Germinal center (tissue), 1 donor: ENCODE measurements around the gene COL12A1.

Experiments
- DNase-seq: peaks from one replicate; pipeline ENCODE4 v3.0.0; 2012; ENCODE audit warnings: mixed read lengths, low spot score

COL12A1 gene

GRCh38 chr6:75176076-75176582, 29.7 kb downstream of the COL12A1 start:
- DNase-seq: no peak

- DNase-seq: no peak
Measured at GRCh38 chr6:75171986-75172385, 33.9 kb downstream of the COL12A1 start.

GRCh38 chr6:75171567-75171966, 34.3 kb downstream of the COL12A1 start:
- DNase-seq: no peak

GRCh38 chr6:75170691-75171560, 34.9 kb downstream of the COL12A1 start:
- DNase-seq: no peak

GRCh38 chr6:75169689-75170586, 35.9 kb downstream of the COL12A1 start:
- DNase-seq: no peak

- no peak for DNase-seq
Measured at GRCh38 chr6:75167851-75168250, 38.0 kb downstream of the COL12A1 start.

- DNase-seq: no peak
Measured at GRCh38 chr6:75167325-75167724, 38.5 kb downstream of the COL12A1 start.

- DNase-seq: no peak
Measured at GRCh38 chr6:75166773-75167172, 39.1 kb downstream of the COL12A1 start.

- DNase-seq: no peak
Measured at GRCh38 chr6:75166236-75166635, 39.6 kb downstream of the COL12A1 start.

- DNase-seq: no peak
Measured at GRCh38 chr6:75158176-75158575, 47.7 kb downstream of the COL12A1 start.

GRCh38 chr6:75157336-75157735, 48.5 kb downstream of the COL12A1 start:
- DNase-seq: no peak

- DNase-seq: no peak
Measured at GRCh38 chr6:75156186-75156878, 49.5 kb downstream of the COL12A1 start.

- DNase-seq: no peak
Measured at GRCh38 chr6:75155631-75156030, 50.2 kb downstream of the COL12A1 start.

- no peak for DNase-seq
Measured at GRCh38 chr6:75154973-75155372, 50.9 kb downstream of the COL12A1 start.

GRCh38 chr6:75150685-75151412, 55.0 kb downstream of the COL12A1 start:
- DNase-seq: no peak

GRCh38 chr6:75149696-75150095, 56.2 kb downstream of the COL12A1 start:
- no peak for DNase-seq

- no peak for DNase-seq
Measured at GRCh38 chr6:75149240-75149639, 56.6 kb downstream of the COL12A1 start.

- DNase-seq: no peak
Measured at GRCh38 chr6:75147512-75147911, 58.3 kb downstream of the COL12A1 start.

- no peak for DNase-seq
Measured at GRCh38 chr6:75145976-75146375, 59.9 kb downstream of the COL12A1 start.

GRCh38 chr6:75145211-75145610, 60.6 kb downstream of the COL12A1 start:
- no peak for DNase-seq

- DNase-seq: no peak
Measured at GRCh38 chr6:75144386-75144785, 61.5 kb downstream of the COL12A1 start.
